ENCODE results near the gene PRODH2. TPM values are rescaled to one million over a fixed set of nuclear protein-coding genes. Genes with fewer than 3 reads are reported as not detected.
A peak's percentile ranks its signal among the peaks of the same experiment; 100 is the strongest.

PRODH2 gene
- total RNA-seq, 1 experiment from 2014 or later, result 0.44 TPM

- Histone ChIP-seq H3K9ac (ENCODE audit: low read length) (no peak overlapping the region), H3K9me3 (ENCODE audit: control insufficient read depth in 1 of 2, insufficient read depth in 1 of 2, low read depth in 1 of 2, low read length in 2 of 2) (no peaks in the 10 kb centered on the region), H3K4me2 (ENCODE audit: low read length) (no peak overlapping the region), H3K4me3 (replicated peaks in 1 of 2; ENCODE audit: low read depth in 1 of 2, low read length in 2 of 2) (no peak overlapping the region), H3K27me3 (ENCODE audit: insufficient read depth, low read length) (peaks cover 33% of the 10 kb centered on the region), H2AFZ (ENCODE audit: low read depth, low read length, poor library complexity, severe bottlenecking) (no peak overlapping the region), H4K20me1 (ENCODE audit: insufficient read depth) (no peaks in the 10 kb centered on the region), H3K27ac (ENCODE audit: low read depth, low read length) (no peak overlapping the region), H3K36me3 (ENCODE audit: control insufficient read depth in 1 of 2, insufficient read depth in 2 of 2, low read length in 2 of 2) (no peaks in the 10 kb centered on the region), H3K9me2 (ENCODE audit: insufficient read depth) (no peaks in the 10 kb centered on the region), H3K79me2 (ENCODE audit: insufficient read depth, low read length) (no peaks in the 10 kb centered on the region), H3K4me1 (ENCODE audit: control insufficient read depth in 1 of 2, insufficient read depth in 2 of 2, low read length in 2 of 2) (no peaks in the 10 kb centered on the region)
- ATAC-seq (peak; percentile 60), DNase-seq (ENCODE audit: low read depth, low spot score) (no peak)
- intact Hi-C loops (cut with micrococcal nuclease), result loop anchor here (2.0 kb wide), 1 partner anchor 50 kb away; no protein-coding TSS in a partner anchor
- BruUV-seq (replicated peaks), result no TSS peak
- POLR2A ChIA-PET, result no interaction called here
- TF ChIP-seq, protein P1, sequence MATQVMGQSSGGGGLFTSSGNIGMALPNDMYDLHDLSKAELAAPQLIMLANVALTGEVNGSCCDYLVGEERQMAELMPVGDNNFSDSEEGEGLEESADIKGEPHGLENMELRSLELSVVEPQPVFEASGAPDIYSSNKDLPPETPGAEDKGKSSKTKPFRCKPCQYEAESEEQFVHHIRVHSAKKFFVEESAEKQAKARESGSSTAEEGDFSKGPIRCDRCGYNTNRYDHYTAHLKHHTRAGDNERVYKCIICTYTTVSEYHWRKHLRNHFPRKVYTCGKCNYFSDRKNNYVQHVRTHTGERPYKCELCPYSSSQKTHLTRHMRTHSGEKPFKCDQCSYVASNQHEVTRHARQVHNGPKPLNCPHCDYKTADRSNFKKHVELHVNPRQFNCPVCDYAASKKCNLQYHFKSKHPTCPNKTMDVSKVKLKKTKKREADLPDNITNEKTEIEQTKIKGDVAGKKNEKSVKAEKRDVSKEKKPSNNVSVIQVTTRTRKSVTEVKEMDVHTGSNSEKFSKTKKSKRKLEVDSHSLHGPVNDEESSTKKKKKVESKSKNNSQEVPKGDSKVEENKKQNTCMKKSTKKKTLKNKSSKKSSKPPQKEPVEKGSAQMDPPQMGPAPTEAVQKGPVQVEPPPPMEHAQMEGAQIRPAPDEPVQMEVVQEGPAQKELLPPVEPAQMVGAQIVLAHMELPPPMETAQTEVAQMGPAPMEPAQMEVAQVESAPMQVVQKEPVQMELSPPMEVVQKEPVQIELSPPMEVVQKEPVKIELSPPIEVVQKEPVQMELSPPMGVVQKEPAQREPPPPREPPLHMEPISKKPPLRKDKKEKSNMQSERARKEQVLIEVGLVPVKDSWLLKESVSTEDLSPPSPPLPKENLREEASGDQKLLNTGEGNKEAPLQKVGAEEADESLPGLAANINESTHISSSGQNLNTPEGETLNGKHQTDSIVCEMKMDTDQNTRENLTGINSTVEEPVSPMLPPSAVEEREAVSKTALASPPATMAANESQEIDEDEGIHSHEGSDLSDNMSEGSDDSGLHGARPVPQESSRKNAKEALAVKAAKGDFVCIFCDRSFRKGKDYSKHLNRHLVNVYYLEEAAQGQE (IDR thresholded peaks at IDR 0.05; ENCODE audit: low read depth), result peak; percentile 99
- no peak for TF ChIP-seq POLR2A (IDR thresholded peaks at IDR 0.05; ENCODE audit: borderline replicate concordance, extremely low read depth, insufficient read depth, insufficient read length)
- TF ChIP-seq, protein P2, sequence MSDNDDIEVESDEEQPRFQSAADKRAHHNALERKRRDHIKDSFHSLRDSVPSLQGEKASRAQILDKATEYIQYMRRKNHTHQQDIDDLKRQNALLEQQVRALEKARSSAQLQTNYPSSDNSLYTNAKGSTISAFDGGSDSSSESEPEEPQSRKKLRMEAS (IDR thresholded peaks at IDR 0.05), result peak; percentile 17; the same call in 1 of the 2 replicates
- RAD21 ChIA-PET (ENCODE audit: low non-redundant PET in 1 of 2, low total read pairs in 2 of 2, uncharacterized antibody in 2 of 2, unreplicated experiment in 2 of 2), result no interaction called here
- CTCF ChIA-PET, result no interaction called here
Observed at GRCh38 chr19:35828692-35829301, 16.2 kb upstream of the PRODH2 start.

- H3K79me2 ChIP-seq (ENCODE audit: insufficient read depth, low read length), result no peaks in the 10 kb centered on the region
- intact Hi-C loops (cut with micrococcal nuclease), result no loop called here
- POLR2A ChIA-PET, result no interaction called here
Observed at GRCh38 chr19:35824150-35824549, 11.5 kb upstream of the PRODH2 start.

More at GRCh38 chr19:35824150-35824549, 11.5 kb upstream of the PRODH2 start:
- no peak for DNase-seq (ENCODE audit: low read depth, low spot score)
- no peak overlapping the region for H3K4me2 ChIP-seq (ENCODE audit: low read length)
- peaks cover 0 to 8% of the 10 kb centered on the region in 2 experiments; a peak in 2 of 4 replicates for H3K4me1 ChIP-seq (ENCODE audit: control insufficient read depth in 1 of 2, insufficient read depth in 2 of 2, low read length in 2 of 2)
- no peaks in the 10 kb centered on the region for H3K36me3 ChIP-seq (ENCODE audit: control insufficient read depth in 1 of 2, insufficient read depth in 2 of 2, low read length in 2 of 2)
- no peaks in the 10 kb centered on the region for H4K20me1 ChIP-seq (ENCODE audit: insufficient read depth)
- no peak overlapping the region for H2AFZ ChIP-seq (ENCODE audit: low read depth, low read length, poor library complexity, severe bottlenecking)
- no peaks in the 10 kb centered on the region for H3K9me2 ChIP-seq (ENCODE audit: insufficient read depth)
- no peak overlapping the region for H3K9ac ChIP-seq (ENCODE audit: low read length)
- no peak for ATAC-seq
- TF ChIP-seq FOSL1 (IDR thresholded peaks at IDR 0.05; ENCODE audit: low read depth) (no peak), CEBPB (IDR thresholded peaks at IDR 0.05; ENCODE audit: low read depth) (no peak), TCF7L2 (IDR thresholded peaks at IDR 0.05; ENCODE audit: borderline replicate concordance, extremely low read depth, insufficient read depth, insufficient read length) (no peak), JUND (IDR thresholded peaks at IDR 0.05) (no peak), RAD21 (IDR thresholded peaks at IDR 0.05; ENCODE audit: low read depth) (no peak), SIN3A (IDR thresholded peaks at IDR 0.05; ENCODE audit: low read depth) (no peak)
- TF ChIP-seq, protein P2 (IDR thresholded peaks at IDR 0.05), result no peak
- TF ChIP-seq, protein P3, sequence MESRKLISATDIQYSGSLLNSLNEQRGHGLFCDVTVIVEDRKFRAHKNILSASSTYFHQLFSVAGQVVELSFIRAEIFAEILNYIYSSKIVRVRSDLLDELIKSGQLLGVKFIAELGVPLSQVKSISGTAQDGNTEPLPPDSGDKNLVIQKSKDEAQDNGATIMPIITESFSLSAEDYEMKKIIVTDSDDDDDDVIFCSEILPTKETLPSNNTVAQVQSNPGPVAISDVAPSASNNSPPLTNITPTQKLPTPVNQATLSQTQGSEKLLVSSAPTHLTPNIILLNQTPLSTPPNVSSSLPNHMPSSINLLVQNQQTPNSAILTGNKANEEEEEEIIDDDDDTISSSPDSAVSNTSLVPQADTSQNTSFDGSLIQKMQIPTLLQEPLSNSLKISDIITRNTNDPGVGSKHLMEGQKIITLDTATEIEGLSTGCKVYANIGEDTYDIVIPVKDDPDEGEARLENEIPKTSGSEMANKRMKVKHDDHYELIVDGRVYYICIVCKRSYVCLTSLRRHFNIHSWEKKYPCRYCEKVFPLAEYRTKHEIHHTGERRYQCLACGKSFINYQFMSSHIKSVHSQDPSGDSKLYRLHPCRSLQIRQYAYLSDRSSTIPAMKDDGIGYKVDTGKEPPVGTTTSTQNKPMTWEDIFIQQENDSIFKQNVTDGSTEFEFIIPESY (IDR thresholded peaks at IDR 0.05; ENCODE audit: extremely low read depth, insufficient replicate concordance, low read length), result no peak
- H3K27ac ChIP-seq (ENCODE audit: low read depth, low read length), result no peak overlapping the region
- H3K4me3 ChIP-seq (replicated peaks in 1 of 2; ENCODE audit: low read depth in 1 of 2, low read length in 2 of 2), result no peak overlapping the region
- no peaks in the 10 kb centered on the region for H3K9me3 ChIP-seq (ENCODE audit: control insufficient read depth in 1 of 2, insufficient read depth in 1 of 2, low read depth in 1 of 2, low read length in 2 of 2)
- no TSS peak for BruUV-seq (replicated peaks)
- RAD21 ChIA-PET (ENCODE audit: low non-redundant PET in 1 of 2, low total read pairs in 2 of 2, uncharacterized antibody in 2 of 2, unreplicated experiment in 2 of 2), result no interaction called here
- peaks cover 11% of the 10 kb centered on the region for H3K27me3 ChIP-seq (ENCODE audit: insufficient read depth, low read length)
- CTCF ChIA-PET, result no interaction called here
